Mucosa of descending colon (tissue), 3 donors: ENCODE results near the gene RHCG. TPM values are rescaled to one million over a fixed set of nuclear protein-coding genes. Genes with fewer than 3 reads are reported as not detected.

ENCODE experiments used
- ATAC-seq: fragments of 200-7000 bp; cut with Tn5 transposase; one replicate; pipeline ENCODE4 v1.9.1; 2020; ENCODE audit warnings: mild to moderate bottlenecking, moderate library complexity
- DNase-seq, 3 donors: peaks; one replicate each; pipeline ENCODE4 v3.0.0-alpha.2; 2020
- H3K36me3 ChIP-seq: fragments of 200-600 bp; one replicate; pipeline ENCODE4 v1.8.0; 2021; ENCODE audit warnings: low read depth, mild to moderate bottlenecking
- H3K4me1 ChIP-seq: fragments of 200-600 bp; one replicate; pipeline ENCODE4 v1.8.0; 2021; ENCODE audit warnings: low read depth, mild to moderate bottlenecking
- H3K4me3 ChIP-seq: fragments of 200-600 bp; one replicate; pipeline ENCODE4 v1.8.0; 2021; ENCODE audit warnings: mild to moderate bottlenecking
- H3K9me3 ChIP-seq: fragments of 200-600 bp; one replicate; pipeline ENCODE4 v1.8.0; 2021; ENCODE audit warnings: mild to moderate bottlenecking
- CTCF ChIP-seq: fragments of 200-600 bp; IDR thresholded peaks from one replicate; pipeline ENCODE4 v1.8.0; 2022; ENCODE audit warnings: antibody characterized with exemption, mild to moderate bottlenecking
- intact Hi-C, 2 donors: fragments of 100-400 bp; cut with DNase I in 1 of 2; cut with micrococcal nuclease in 1 of 2; formaldehyde crosslinking; loops; one replicate each; pipeline versions ENCODE4 v1.11.0 to v1.11.1; 2022; cut with DNase I, micrococcal nuclease
- total RNA-seq, 3 donors: library from RNA; stranded (reverse); fragmentation: NEBNext Ultra II Directional in 2 of 3; extraction: Animal tissue kit (Norgen Biotek cat#: 25700) in 2 of 3; gene quantifications; one replicate each; pipeline versions ENCODE4 v1.2.1 to v1.2.4, GENCODE V29; 2021 to 2023
- donor health status: DM: no; HTN: no; CAD: no; lungs with moderate emphysema.
- donor health status: DM: no; HTN: no; CAD: no.
- donor health status: DM: no; HTN: yes; CAD: no.

RHCG gene
- total RNA-seq, 3 donors from 2014 or later: 0.98 TPM; not detected in 2

- intact Hi-C loops: no loop called here
These were observed 69.9 kb downstream of the RHCG start for GRCh38 chr15:89426500-89426899.

GRCh38 chr15:89423981-89424380 is 72.4 kb downstream of the RHCG start:
- DNase-seq: no peak
- TF ChIP-seq CTCF: no peak
- no peaks in the 10 kb centered on the region for H3K4me1 ChIP-seq
- no peak overlapping the region for H3K4me3 ChIP-seq
- intact Hi-C loops: no loop called here
- ATAC-seq: no peak
- no peaks in the 10 kb centered on the region for H3K9me3 ChIP-seq
- H3K36me3 ChIP-seq: no peaks in the 10 kb centered on the region

More at GRCh38 chr15:89426500-89426899, 69.9 kb downstream of the RHCG start:
- no peak for TF ChIP-seq CTCF
- Histone ChIP-seq H3K9me3 (no peaks in the 10 kb centered on the region), H3K4me1 (no peaks in the 10 kb centered on the region), H3K36me3 (no peaks in the 10 kb centered on the region), H3K4me3 (no peak overlapping the region)
- DNase-seq (no peak), ATAC-seq (no peak)

Other genes starting within 250 kb of the RHCG start
- gene POLG, start 161.8 kb downstream of the RHCG start, total RNA-seq: 10 to 100 TPM; 59.4 to 73.7 (median 66.0) TPM
- 1 to 10 TPM; 1.0 to 4.4 (median 1.6) TPM for gene TICRR, start 78.9 kb upstream of the RHCG start, total RNA-seq
- 1 to 10 TPM; 1.6 to 9.4 (median 3.1) TPM for gene KIF7, start 158.9 kb upstream of the RHCG start, total RNA-seq
- gene PLIN1, start 182.8 kb upstream of the RHCG start, total RNA-seq: 1 to 10 TPM in 2 of 3 donors, under 1 TPM in 1; 0.77 to 8.1 (median 5.2) TPM
- gene PEX11A, start 194.2 kb upstream of the RHCG start, total RNA-seq: 10 to 100 TPM; 15.5 to 38.5 (median 16.7) TPM
- under 1 TPM in 1 of 3 donors, not detected in 2; 0.14 TPM for gene WDR93, start 194.2 kb upstream of the RHCG start, total RNA-seq